Neural progenitor cell (in vitro differentiated cells): Measurements from ENCODE around the gene EMP2. TPM values are rescaled to one million over a fixed set of nuclear protein-coding genes. Genes with fewer than 3 reads are reported as not detected.

ENCODE experiments used
- DNase-seq: peaks from one replicate; pipeline ENCODE4 v3.0.0-alpha.2; 2016; ENCODE audit warnings: low spot score
- H2AFZ ChIP-seq: fragments of 200-600 bp; sonication (generic); replicated peaks from 2 replicates; pipeline ENCODE4 v1.6.1; 2016; ENCODE audit warnings: antibody characterized with exemption
- H3F3A ChIP-seq: fragments of 200-600 bp; sonication (generic); 2 replicates; pipeline ENCODE4 v1.6.1; 2016; ENCODE audit warnings: antibody characterized with exemption, low read depth
- H3K27ac ChIP-seq: fragments of 200-600 bp; sonication (generic); 2 replicates; pipeline ENCODE4 v1.5.1; 2016; ENCODE audit warnings: mild to moderate bottlenecking
- H3K27me3 ChIP-seq: fragments of 200-600 bp; sonication (generic); 2 replicates; pipeline ENCODE4 v1.6.1; 2016; ENCODE audit warnings: mild to moderate bottlenecking, moderate library complexity
- H3K36me3 ChIP-seq: fragments of 200-600 bp; sonication (generic); 2 replicates; pipeline ENCODE4 v1.5.1; 2016
- H3K4me1 ChIP-seq: fragments of 200-600 bp; sonication (generic); 2 replicates; pipeline ENCODE4 v1.6.1; 2016; ENCODE audit warnings: mixed run types
- H3K4me2 ChIP-seq: fragments of 200-600 bp; sonication (generic); 2 replicates; pipeline ENCODE4 v1.6.1; 2016
- H3K4me3 ChIP-seq: fragments of 200-600 bp; sonication (generic); 2 replicates; pipeline ENCODE4 v1.5.1; 2016
- H3K79me2 ChIP-seq: fragments of 200-600 bp; sonication (generic); 2 replicates; pipeline ENCODE4 v1.6.1; 2016; ENCODE audit warnings: low read depth
- H3K9ac ChIP-seq: fragments of 200-600 bp; sonication (generic); 2 replicates; pipeline ENCODE4 v1.6.1; 2016
- H3K9me3 ChIP-seq: fragments of 200-600 bp; sonication (generic); 2 replicates; pipeline ENCODE4 v1.5.1; 2016; ENCODE audit warnings: low read depth
- H4K20me1 ChIP-seq: fragments of 200-600 bp; sonication (generic); 2 replicates; pipeline ENCODE4 v1.6.1; 2016; ENCODE audit warnings: low read depth
- H3K27ac Mint-ChIP-seq: 3 replicates; pipeline ENCODE4 v1.8.0; 2021; ENCODE audit warnings: mixed read lengths
- H3K27me3 Mint-ChIP-seq: 2 replicates; pipeline ENCODE4 v1.8.0; 2022; ENCODE audit warnings: low read depth, mild to moderate bottlenecking, inconsistent platforms, moderate library complexity, mixed read lengths; ENCODE audit not compliant: insufficient read depth
- H3K36me3 Mint-ChIP-seq: 3 replicates; pipeline ENCODE4 v1.8.0; 2021; ENCODE audit warnings: mixed read lengths
- H3K4me1 Mint-ChIP-seq: 3 replicates; pipeline ENCODE4 v1.8.0; 2021; ENCODE audit warnings: mixed read lengths
- H3K4me3 Mint-ChIP-seq: 3 replicates; pipeline ENCODE4 v1.8.0; 2021; ENCODE audit warnings: mild to moderate bottlenecking, moderate library complexity, mixed read lengths
- H3K9me3 Mint-ChIP-seq: 3 replicates; pipeline ENCODE4 v1.8.0; 2020; ENCODE audit warnings: mixed read lengths
- CTCF ChIP-seq: fragments of 200-600 bp; sonication (generic); IDR thresholded peaks from 2 replicates; pipeline ENCODE4 v1.5.1; 2017; ENCODE audit warnings: antibody characterized with exemption, mild to moderate bottlenecking
- EZH2 ChIP-seq: fragments of 200-600 bp; sonication (generic); IDR thresholded peaks from 2 replicates; pipeline ENCODE4 v1.6.1; 2017; ENCODE audit warnings: antibody characterized with exemption, mild to moderate bottlenecking, moderate library complexity
- EZH2phosphoT487 ChIP-seq: fragments of 200-600 bp; sonication (generic); IDR thresholded peaks from 2 replicates; pipeline ENCODE4 v1.6.1; 2017; ENCODE audit warnings: antibody characterized with exemption
- total RNA-seq: library from RNA; depleted of rRNA; stranded (reverse); fragments of >200 nt; gene quantifications from 2 replicates; pipeline ENCODE4 v1.2.3, GENCODE V29; 2015; ENCODE audit warnings: low replicate concordance

EMP2 gene
- total RNA-seq, 1 donor from 2014 or later = 15.8 TPM

GRCh38 chr16:10557750-10558149 lies 22.6 kb downstream of the EMP2 start:
- H3K9me3 Mint-ChIP-seq = peaks cover 13% of the 10 kb centered on the region
- no peak overlapping the region for H3K4me3 Mint-ChIP-seq
- H2AFZ ChIP-seq = no peak overlapping the region
- TF ChIP-seq EZH2phosphoT487 (no peak), EZH2 (no peak), CTCF (no peak)
- H3K9ac ChIP-seq = no peak overlapping the region
- H3K36me3 Mint-ChIP-seq = peaks cover 5% of the 10 kb centered on the region
- no peak overlapping the region for H3K4me2 ChIP-seq
- no peaks in the 10 kb centered on the region for H3K9me3 ChIP-seq
- H3K27ac ChIP-seq = no peak overlapping the region
- H3K27ac Mint-ChIP-seq = no peak overlapping the region
- H3K36me3 ChIP-seq = no peaks in the 10 kb centered on the region
- DNase-seq = no peak
- peaks cover 4% of the 10 kb centered on the region for H3K27me3 Mint-ChIP-seq
- peaks cover 3% of the 10 kb centered on the region for H3K4me1 Mint-ChIP-seq
- H3K4me3 ChIP-seq = no peak overlapping the region
- H3F3A ChIP-seq = no peaks in the 10 kb centered on the region
- no peaks in the 10 kb centered on the region for H4K20me1 ChIP-seq
- H3K27me3 ChIP-seq = no peaks in the 10 kb centered on the region
- no peaks in the 10 kb centered on the region for H3K79me2 ChIP-seq
- peaks cover 6% of the 10 kb centered on the region for H3K4me1 ChIP-seq

- DNase-seq = no peak
- Histone ChIP-seq H3K79me2 (no peaks in the 10 kb centered on the region), H3K27ac (no peak overlapping the region), H4K20me1 (no peaks in the 10 kb centered on the region), H3K36me3 (no peaks in the 10 kb centered on the region), H3K9ac (no peak overlapping the region), H3K4me1 (peaks cover 6% of the 10 kb centered on the region), H3K9me3 (no peaks in the 10 kb centered on the region), H3K4me2 (no peak overlapping the region), H2AFZ (no peak overlapping the region), H3K4me3 (no peak overlapping the region), H3F3A (no peaks in the 10 kb centered on the region), H3K27me3 (no peaks in the 10 kb centered on the region)
- Mint-ChIP-seq H3K36me3 (peaks cover 7% of the 10 kb centered on the region), H3K4me3 (no peak overlapping the region), H3K27ac (no peak overlapping the region), H3K4me1 (peaks cover 3% of the 10 kb centered on the region), H3K9me3 (peaks cover 4% of the 10 kb centered on the region), H3K27me3 (peaks cover 3% of the 10 kb centered on the region)
- no peak for TF ChIP-seq EZH2phosphoT487
- TF ChIP-seq CTCF = no peak
- TF ChIP-seq EZH2 = no peak
These were observed 24.2 kb downstream of the EMP2 start for GRCh38 chr16:10556236-10556635.

GRCh38 chr16:10554569-10554968 lies 25.8 kb downstream of the EMP2 start:
- Histone ChIP-seq H4K20me1 (no peaks in the 10 kb centered on the region), H3K9me3 (no peaks in the 10 kb centered on the region), H3F3A (no peaks in the 10 kb centered on the region), H3K4me1 (peaks cover 6% of the 10 kb centered on the region), H3K4me3 (no peak overlapping the region), H3K79me2 (no peaks in the 10 kb centered on the region), H3K27me3 (no peaks in the 10 kb centered on the region), H3K27ac (no peak overlapping the region), H2AFZ (no peak overlapping the region), H3K9ac (no peak overlapping the region), H3K4me2 (no peak overlapping the region), H3K36me3 (no peaks in the 10 kb centered on the region)
- peaks cover 2% of the 10 kb centered on the region for H3K9me3 Mint-ChIP-seq
- H3K27me3 Mint-ChIP-seq = no peaks in the 10 kb centered on the region
- H3K4me1 Mint-ChIP-seq = peaks cover 3% of the 10 kb centered on the region
- peaks cover 3% of the 10 kb centered on the region for H3K36me3 Mint-ChIP-seq
- TF ChIP-seq CTCF (no peak), EZH2phosphoT487 (no peak), EZH2 (no peak)
- peak overlapping the region; percentile 46 for H3K27ac Mint-ChIP-seq
- DNase-seq = no peak
- H3K4me3 Mint-ChIP-seq = no peak overlapping the region
